Esophagus muscularis mucosa (tissue), 4 donors: Measurements from ENCODE around the gene KIF5C. TPM values are rescaled to one million over a fixed set of nuclear protein-coding genes. Genes with fewer than 3 reads are reported as not detected.
A peak's percentile ranks its signal among the peaks of the same experiment; 100 is the strongest.

Experiments used
- DNase-seq: peaks from one replicate; pipeline ENCODE4 v3.0.0-alpha.2; 2017; ENCODE audit errors: extremely low spot score
- H3K27ac ChIP-seq, 4 donors: fragments of 200-600 bp; sonication (generic); replicated peaks in 1 of 4; 1 replicate in 3 of 4; 2 replicates in 1 of 4; pipeline ENCODE4 v1.5.1; 2016 to 2019; ENCODE audit warnings: mild to moderate bottlenecking in 1 of 4
- H3K27me3 ChIP-seq, 4 donors: fragments of 200-600 bp; sonication (generic); one replicate each; pipeline versions ENCODE4 v1.5.1 to v1.6.0; 2016 to 2019
- H3K36me3 ChIP-seq, 4 donors: fragments of 200-600 bp; sonication (generic); one replicate each; pipeline ENCODE4 v1.5.1; 2016 to 2019
- H3K4me1 ChIP-seq, 4 donors: fragments of 200-600 bp; sonication (generic); one replicate each; pipeline ENCODE4 v1.5.1; 2016 to 2019
- H3K4me3 ChIP-seq, 4 donors: fragments of 200-600 bp; sonication (generic); 1 replicate in 2 of 4; 2 replicates in 2 of 4; pipeline ENCODE4 v1.5.1; 2016 to 2019; ENCODE audit warnings: mild to moderate bottlenecking in 4 of 4, moderate library complexity in 1 of 4
- H3K9me3 ChIP-seq, 4 donors: fragments of 200-600 bp; sonication (generic); 1 replicate in 3 of 4; 2 replicates in 1 of 4; pipeline ENCODE4 v1.5.1; 2016 to 2019
- CTCF ChIP-seq, 3 experiments: fragments of 200-600 bp in 2 of 3; fragments of 450-650 bp in 1 of 3; sonication (generic) in 2 of 3; IDR thresholded peaks; one replicate each; pipeline ENCODE4 v1.5.1; 2017 to 2019; ENCODE audit warnings: antibody characterized with exemption in 3 of 3, mild to moderate bottlenecking in 2 of 3, moderate library complexity in 1 of 3
- EP300 ChIP-seq: sonication (generic); formaldehyde crosslinking; IDR thresholded peaks from one replicate; pipeline ENCODE4 v1.6.1; 2017; ENCODE audit warnings: antibody characterized with exemption
- POLR2A ChIP-seq: fragments of 450-650 bp; IDR thresholded peaks from one replicate; pipeline ENCODE4 v1.6.1; 2017; ENCODE audit warnings: antibody characterized with exemption, moderate library complexity, mild to moderate bottlenecking, low read depth
- POLR2AphosphoS5 ChIP-seq, 2 donors: sonication (generic); formaldehyde crosslinking; IDR thresholded peaks; one replicate each; pipeline ENCODE4 v1.6.1; 2017; ENCODE audit warnings: antibody characterized with exemption in 2 of 2
- WGBS: methylation state at CpG from one replicate; pipeline ENCODE4 v1.1.5; 2018; 5-methylcytosine and 5-hydroxymethylcytosine counted together
- intact Hi-C: fragments of 100-400 bp; cut with DNase I; formaldehyde crosslinking; loops from one replicate; pipeline ENCODE4 v1.15.1; 2023
- total RNA-seq, 4 donors: library from RNA; depleted of rRNA; stranded (reverse); fragments of >200 nt; gene quantifications; one replicate each; pipeline versions ENCODE4 v1.1.0 to v1.2.1, GENCODE V29; 2016

The KIF5C gene
- total RNA-seq, 4 donors from 2014 or later, result 2.9 to 4.6 (median 3.2) TPM

- Histone ChIP-seq H3K36me3 (no peaks in the 10 kb centered on the region), H3K27me3 (no peaks in the 10 kb centered on the region), H3K4me1 (no peaks in the 10 kb centered on the region), H3K4me3 (no peak overlapping the region), H3K9me3 (no peaks in the 10 kb centered on the region), H3K27ac (no peak overlapping the region)
- intact Hi-C loops, result no loop called here
- TF ChIP-seq CTCF (IDR thresholded peaks at IDR 0.05) (no peak), EP300 (no peak), POLR2AphosphoS5 (IDR thresholded peaks at IDR 0.05) (no peak), POLR2A (no peak)
- peak; percentile 21 for DNase-seq
- WGBS, result 82% methylated on average over 5 of the region's 5 CpGs
Observed at GRCh38 chr2:148952621-148953020, 77.6 kb downstream of the KIF5C start.

GRCh38 chr2:148953426-148953825, 78.4 kb downstream of the KIF5C start:
- TF ChIP-seq EP300 (no peak), POLR2AphosphoS5 (IDR thresholded peaks at IDR 0.05) (no peak), POLR2A (no peak), CTCF (IDR thresholded peaks at IDR 0.05) (no peak)
- no peak for DNase-seq
- Histone ChIP-seq H3K4me3 (no peak overlapping the region), H3K36me3 (no peaks in the 10 kb centered on the region), H3K27ac (no peak overlapping the region), H3K4me1 (no peaks in the 10 kb centered on the region), H3K9me3 (no peaks in the 10 kb centered on the region), H3K27me3 (no peaks in the 10 kb centered on the region)
- WGBS, result 98% methylated on average over 6 of the region's 6 CpGs
- intact Hi-C loops, result no loop called here

GRCh38 chr2:148954536-148954935, 79.5 kb downstream of the KIF5C start:
- TF ChIP-seq POLR2AphosphoS5 (IDR thresholded peaks at IDR 0.05) (no peak), CTCF (IDR thresholded peaks at IDR 0.05) (no peak), EP300 (no peak)
- H3K4me1 ChIP-seq, result no peaks in the 10 kb centered on the region
- no peak overlapping the region for H3K4me3 ChIP-seq
- 87% methylated on average over 3 of the region's 3 CpGs for WGBS
- no peaks in the 10 kb centered on the region for H3K27me3 ChIP-seq
- H3K36me3 ChIP-seq, result no peaks in the 10 kb centered on the region
- DNase-seq, result no peak
- H3K9me3 ChIP-seq, result no peaks in the 10 kb centered on the region
- intact Hi-C loops, result no loop called here
- H3K27ac ChIP-seq, result no peak overlapping the region

GRCh38 chr2:148955798-148956197, 80.8 kb downstream of the KIF5C start:
- WGBS, result 87% methylated on average over 5 of the region's 5 CpGs
- H3K4me3 ChIP-seq, result no peak overlapping the region
- no peak overlapping the region for H3K27ac ChIP-seq
- H3K27me3 ChIP-seq, result no peaks in the 10 kb centered on the region
- intact Hi-C loops, result no loop called here
- DNase-seq, result no peak
- TF ChIP-seq EP300 (no peak), POLR2AphosphoS5 (IDR thresholded peaks at IDR 0.05) (no peak), CTCF (IDR thresholded peaks at IDR 0.05) (no peak), POLR2A (no peak)
- H3K36me3 ChIP-seq, result no peaks in the 10 kb centered on the region
- no peaks in the 10 kb centered on the region for H3K4me1 ChIP-seq
- no peaks in the 10 kb centered on the region for H3K9me3 ChIP-seq

- Histone ChIP-seq H3K4me1 (no peaks in the 10 kb centered on the region), H3K27me3 (no peaks in the 10 kb centered on the region), H3K4me3 (no peak overlapping the region), H3K36me3 (no peaks in the 10 kb centered on the region), H3K9me3 (no peaks in the 10 kb centered on the region), H3K27ac (no peak overlapping the region)
- no peak for TF ChIP-seq CTCF (IDR thresholded peaks at IDR 0.05)
- TF ChIP-seq POLR2A, result no peak
- no peak for TF ChIP-seq POLR2AphosphoS5 (IDR thresholded peaks at IDR 0.05)
- TF ChIP-seq EP300, result no peak
- WGBS, result 74% methylated on average over 4 of the region's 4 CpGs
- no peak for DNase-seq
- intact Hi-C loops, result no loop called here
Observed at GRCh38 chr2:148957023-148957422, 82.0 kb downstream of the KIF5C start.
